ENCODE results near the gene PFKFB2.

GRCh38 chr1:207026104-207026534 lies 27.0 kb upstream of the PFKFB2 start:
- TF ChIP-seq CTCF (IDR thresholded peaks at IDR 0.05) (no peak), ZNF263 (CRISPR knock-in tag; IDR thresholded peaks at IDR 0.05; ENCODE audit: low read depth) (no peak), NFYB (CRISPR knock-in tag; conservative IDR thresholded peaks at IDR 0.05; ENCODE audit: low read depth) (no peak), GABPB1 (CRISPR knock-in tag; IDR thresholded peaks at IDR 0.05) (no peak)

All from WTC11 (cell line).